ENCODE data around the gene NECTIN1. TPM values are rescaled to one million over a fixed set of nuclear protein-coding genes. Genes with fewer than 3 reads are reported as not detected.
A peak's percentile ranks its signal among the peaks of the same experiment; 100 is the strongest.

NECTIN1 gene
- total and polyA plus RNA-seq, 2 of the 13 experiments (the other 11 are each of a cell fraction or from before 2014, with no cell fraction given): 3.9 to 7.3 TPM

DNA sequence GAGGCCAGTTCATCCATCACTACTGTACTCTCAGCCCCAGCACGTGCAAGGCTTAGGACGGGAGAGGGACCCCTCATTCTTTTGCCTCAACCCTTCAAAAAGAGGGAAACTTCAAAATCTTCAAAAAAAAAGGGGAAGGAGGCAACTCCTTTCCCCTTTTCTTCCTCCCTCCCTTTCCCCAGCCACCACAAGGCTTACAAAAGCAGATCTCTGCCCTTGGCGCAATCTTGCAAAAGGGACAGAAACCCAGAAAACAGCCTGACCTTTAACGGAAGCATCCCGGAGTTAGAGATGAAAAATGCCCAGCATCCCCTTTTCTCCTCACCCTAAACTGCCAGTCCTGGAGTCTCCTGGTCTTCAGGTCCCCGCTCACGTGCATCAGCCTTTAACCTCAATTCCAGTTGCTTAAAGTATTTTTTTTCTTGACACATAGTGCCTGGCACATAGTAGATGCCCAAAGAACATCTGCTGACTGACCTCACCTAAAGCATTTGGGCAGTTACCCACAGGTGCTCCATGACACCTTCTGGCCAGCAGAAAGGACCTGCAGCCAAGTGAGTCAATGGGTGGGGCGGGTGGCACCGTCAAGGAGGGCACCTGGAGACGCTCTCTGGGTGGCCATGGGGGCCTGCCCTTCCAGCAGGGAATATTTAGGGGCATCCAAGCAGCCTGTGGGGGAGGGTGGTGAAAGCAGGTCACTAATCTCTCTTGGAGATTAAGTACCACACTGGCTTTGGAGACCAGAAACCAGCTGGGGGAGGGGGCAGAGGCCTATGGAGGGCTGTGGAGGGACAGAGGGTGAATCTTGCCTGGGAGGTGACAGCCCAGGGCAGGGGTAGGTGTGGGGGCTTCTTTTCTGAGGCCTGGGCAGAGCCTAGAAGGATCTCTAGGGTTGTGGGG is 16.3 kb downstream of the NECTIN1 start (continued):
- TF ChIP-seq, protein P1, sequence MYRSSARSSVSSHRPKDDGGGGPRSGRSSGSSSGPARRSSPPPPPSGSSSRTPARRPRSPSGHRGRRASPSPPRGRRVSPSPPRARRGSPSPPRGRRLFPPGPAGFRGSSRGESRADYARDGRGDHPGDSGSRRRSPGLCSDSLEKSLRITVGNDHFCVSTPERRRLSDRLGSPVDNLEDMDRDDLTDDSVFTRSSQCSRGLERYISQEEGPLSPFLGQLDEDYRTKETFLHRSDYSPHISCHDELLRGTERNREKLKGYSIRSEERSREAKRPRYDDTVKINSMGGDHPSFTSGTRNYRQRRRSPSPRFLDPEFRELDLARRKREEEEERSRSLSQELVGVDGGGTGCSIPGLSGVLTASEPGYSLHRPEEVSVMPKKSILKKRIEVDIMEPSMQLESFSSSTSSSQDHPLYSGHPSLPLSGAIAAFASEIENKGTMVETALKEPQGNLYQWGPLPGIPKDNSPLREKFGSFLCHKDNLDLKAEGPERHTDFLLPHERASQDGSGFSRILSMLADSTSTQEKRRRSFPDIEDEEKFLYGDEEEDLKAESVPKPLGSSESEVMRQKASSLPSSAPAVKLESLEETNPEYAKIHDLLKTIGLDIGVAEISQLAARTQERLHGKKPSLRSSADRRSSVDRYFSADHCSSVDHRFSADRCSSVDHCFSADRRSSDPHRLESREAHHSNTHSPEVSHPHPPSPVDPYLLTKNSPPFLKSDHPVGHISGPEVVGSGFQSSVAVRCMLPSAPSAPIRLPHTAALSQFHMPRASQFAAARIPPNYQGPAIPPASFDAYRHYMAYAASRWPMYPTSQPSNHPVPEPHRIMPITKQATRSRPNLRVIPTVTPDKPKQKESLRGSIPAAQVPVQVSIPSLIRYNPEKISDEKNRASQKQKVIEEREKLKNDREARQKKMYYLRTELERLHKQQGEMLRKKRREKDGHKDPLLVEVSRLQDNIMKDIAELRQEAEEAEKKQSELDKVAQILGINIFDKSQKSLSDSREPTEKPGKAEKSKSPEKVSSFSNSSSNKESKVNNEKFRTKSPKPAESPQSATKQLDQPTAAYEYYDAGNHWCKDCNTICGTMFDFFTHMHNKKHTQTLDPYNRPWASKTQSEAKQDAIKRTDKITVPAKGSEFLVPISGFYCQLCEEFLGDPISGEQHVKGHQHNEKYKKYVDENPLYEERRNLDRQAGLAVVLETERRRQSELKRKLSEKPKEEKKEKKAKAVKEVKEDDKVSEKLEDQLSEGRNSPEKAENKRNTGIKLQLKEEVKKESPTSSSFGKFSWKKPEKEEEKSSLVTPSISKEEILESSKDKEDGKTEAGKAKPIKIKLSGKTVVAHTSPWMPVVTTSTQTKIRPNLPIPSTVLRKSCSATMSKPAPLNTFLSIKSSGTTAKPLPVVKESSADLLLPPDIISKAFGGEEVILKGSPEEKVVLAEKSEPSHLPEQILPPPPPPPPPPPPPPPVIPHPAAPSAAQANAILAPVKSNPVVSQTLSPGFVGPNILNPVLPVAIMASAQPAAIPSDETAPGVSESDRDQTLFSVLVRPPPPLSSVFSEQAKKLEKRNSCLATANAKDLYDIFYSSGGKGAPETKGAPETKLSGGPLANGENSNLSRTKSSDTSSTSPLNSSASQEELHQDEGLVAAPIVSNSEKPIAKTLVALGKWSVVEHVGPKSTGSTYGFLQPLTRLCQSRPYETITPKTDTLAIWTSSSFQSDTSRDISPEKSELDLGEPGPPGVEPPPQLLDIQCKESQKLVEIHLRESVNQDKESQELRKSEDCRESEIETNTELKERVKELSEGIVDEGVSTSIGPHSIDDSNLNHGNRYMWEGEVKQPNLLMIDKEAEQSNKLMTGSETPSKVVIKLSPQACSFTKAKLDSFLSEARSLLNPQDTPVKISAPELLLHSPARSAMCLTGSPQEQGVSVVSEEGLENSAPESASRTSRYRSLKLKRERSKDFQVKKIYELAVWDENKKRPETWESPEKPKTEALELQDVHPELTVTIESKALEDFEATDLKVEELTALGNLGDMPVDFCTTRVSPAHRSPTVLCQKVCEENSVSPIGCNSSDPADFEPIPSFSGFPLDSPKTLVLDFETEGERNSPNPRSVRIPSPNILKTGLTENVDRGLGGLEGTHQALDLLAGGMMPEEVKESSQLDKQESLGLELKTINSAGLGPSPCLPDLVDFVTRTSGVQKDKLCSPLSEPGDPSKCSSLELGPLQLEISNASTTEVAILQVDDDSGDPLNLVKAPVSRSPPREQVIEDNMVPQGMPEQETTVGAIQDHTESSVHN (CRISPR knock-in tag; IDR thresholded peaks at IDR 0.05): 0 out of 2 replicates have a peak, but pooled peaks have one; percentile 32
- TF ChIP-seq, protein P2, sequence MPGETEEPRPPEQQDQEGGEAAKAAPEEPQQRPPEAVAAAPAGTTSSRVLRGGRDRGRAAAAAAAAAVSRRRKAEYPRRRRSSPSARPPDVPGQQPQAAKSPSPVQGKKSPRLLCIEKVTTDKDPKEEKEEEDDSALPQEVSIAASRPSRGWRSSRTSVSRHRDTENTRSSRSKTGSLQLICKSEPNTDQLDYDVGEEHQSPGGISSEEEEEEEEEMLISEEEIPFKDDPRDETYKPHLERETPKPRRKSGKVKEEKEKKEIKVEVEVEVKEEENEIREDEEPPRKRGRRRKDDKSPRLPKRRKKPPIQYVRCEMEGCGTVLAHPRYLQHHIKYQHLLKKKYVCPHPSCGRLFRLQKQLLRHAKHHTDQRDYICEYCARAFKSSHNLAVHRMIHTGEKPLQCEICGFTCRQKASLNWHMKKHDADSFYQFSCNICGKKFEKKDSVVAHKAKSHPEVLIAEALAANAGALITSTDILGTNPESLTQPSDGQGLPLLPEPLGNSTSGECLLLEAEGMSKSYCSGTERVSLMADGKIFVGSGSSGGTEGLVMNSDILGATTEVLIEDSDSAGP (CRISPR knock-in tag; IDR thresholded peaks at IDR 0.05; ENCODE audit: borderline replicate concordance): 0 out of 2 replicates have a peak, but pooled peaks have one; percentile 10
- TF ChIP-seq HOXA3 (CRISPR knock-in tag; IDR thresholded peaks at IDR 0.05) (0 out of 2 replicates have a peak, but pooled peaks have one; percentile 15), RBM22 (optimal IDR thresholded peaks at IDR 0.05; ENCODE audit: low read length) (no peak), ZNF572 (CRISPR knock-in tag; IDR thresholded peaks at IDR 0.05) (0 out of 2 replicates have a peak, but pooled peaks have one; percentile 61), SMARCC2 (IDR thresholded peaks at IDR 0.05) (no peak), ZNF3 (CRISPR knock-in tag; IDR thresholded peaks at IDR 0.05) (peak; percentile 70), FOXA3 (CRISPR knock-in tag; IDR thresholded peaks at IDR 0.05) (no peak), POLR2A (IDR thresholded peaks at IDR 0.05; ENCODE audit: insufficient read depth in 1 of 2, low read depth in 2 of 2, low read length in 2 of 2) (peak in 1 of 2 experiments; percentile 42; a peak in 1 of 4 replicates)
- TF ChIP-seq, protein P3, sequence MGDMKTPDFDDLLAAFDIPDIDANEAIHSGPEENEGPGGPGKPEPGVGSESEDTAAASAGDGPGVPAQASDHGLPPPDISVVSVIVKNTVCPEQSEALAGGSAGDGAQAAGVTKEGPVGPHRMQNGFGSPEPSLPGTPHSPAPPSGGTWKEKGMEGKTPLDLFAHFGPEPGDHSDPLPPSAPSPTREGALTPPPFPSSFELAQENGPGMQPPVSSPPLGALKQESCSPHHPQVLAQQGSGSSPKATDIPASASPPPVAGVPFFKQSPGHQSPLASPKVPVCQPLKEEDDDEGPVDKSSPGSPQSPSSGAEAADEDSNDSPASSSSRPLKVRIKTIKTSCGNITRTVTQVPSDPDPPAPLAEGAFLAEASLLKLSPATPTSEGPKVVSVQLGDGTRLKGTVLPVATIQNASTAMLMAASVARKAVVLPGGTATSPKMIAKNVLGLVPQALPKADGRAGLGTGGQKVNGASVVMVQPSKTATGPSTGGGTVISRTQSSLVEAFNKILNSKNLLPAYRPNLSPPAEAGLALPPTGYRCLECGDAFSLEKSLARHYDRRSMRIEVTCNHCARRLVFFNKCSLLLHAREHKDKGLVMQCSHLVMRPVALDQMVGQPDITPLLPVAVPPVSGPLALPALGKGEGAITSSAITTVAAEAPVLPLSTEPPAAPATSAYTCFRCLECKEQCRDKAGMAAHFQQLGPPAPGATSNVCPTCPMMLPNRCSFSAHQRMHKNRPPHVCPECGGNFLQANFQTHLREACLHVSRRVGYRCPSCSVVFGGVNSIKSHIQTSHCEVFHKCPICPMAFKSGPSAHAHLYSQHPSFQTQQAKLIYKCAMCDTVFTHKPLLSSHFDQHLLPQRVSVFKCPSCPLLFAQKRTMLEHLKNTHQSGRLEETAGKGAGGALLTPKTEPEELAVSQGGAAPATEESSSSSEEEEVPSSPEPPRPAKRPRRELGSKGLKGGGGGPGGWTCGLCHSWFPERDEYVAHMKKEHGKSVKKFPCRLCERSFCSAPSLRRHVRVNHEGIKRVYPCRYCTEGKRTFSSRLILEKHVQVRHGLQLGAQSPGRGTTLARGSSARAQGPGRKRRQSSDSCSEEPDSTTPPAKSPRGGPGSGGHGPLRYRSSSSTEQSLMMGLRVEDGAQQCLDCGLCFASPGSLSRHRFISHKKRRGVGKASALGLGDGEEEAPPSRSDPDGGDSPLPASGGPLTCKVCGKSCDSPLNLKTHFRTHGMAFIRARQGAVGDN (CRISPR knock-in tag; IDR thresholded peaks at IDR 0.05): peak; percentile 59
- TF ChIP-seq, protein P4, sequence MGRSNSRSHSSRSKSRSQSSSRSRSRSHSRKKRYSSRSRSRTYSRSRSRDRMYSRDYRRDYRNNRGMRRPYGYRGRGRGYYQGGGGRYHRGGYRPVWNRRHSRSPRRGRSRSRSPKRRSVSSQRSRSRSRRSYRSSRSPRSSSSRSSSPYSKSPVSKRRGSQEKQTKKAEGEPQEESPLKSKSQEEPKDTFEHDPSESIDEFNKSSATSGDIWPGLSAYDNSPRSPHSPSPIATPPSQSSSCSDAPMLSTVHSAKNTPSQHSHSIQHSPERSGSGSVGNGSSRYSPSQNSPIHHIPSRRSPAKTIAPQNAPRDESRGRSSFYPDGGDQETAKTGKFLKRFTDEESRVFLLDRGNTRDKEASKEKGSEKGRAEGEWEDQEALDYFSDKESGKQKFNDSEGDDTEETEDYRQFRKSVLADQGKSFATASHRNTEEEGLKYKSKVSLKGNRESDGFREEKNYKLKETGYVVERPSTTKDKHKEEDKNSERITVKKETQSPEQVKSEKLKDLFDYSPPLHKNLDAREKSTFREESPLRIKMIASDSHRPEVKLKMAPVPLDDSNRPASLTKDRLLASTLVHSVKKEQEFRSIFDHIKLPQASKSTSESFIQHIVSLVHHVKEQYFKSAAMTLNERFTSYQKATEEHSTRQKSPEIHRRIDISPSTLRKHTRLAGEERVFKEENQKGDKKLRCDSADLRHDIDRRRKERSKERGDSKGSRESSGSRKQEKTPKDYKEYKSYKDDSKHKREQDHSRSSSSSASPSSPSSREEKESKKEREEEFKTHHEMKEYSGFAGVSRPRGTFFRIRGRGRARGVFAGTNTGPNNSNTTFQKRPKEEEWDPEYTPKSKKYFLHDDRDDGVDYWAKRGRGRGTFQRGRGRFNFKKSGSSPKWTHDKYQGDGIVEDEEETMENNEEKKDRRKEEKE (IDR thresholded peaks at IDR 0.05): no peak

Measured in HepG2 (cell line).